ENCODE measurements around the gene BHLHA9.

BHLHA9 gene

DNA sequence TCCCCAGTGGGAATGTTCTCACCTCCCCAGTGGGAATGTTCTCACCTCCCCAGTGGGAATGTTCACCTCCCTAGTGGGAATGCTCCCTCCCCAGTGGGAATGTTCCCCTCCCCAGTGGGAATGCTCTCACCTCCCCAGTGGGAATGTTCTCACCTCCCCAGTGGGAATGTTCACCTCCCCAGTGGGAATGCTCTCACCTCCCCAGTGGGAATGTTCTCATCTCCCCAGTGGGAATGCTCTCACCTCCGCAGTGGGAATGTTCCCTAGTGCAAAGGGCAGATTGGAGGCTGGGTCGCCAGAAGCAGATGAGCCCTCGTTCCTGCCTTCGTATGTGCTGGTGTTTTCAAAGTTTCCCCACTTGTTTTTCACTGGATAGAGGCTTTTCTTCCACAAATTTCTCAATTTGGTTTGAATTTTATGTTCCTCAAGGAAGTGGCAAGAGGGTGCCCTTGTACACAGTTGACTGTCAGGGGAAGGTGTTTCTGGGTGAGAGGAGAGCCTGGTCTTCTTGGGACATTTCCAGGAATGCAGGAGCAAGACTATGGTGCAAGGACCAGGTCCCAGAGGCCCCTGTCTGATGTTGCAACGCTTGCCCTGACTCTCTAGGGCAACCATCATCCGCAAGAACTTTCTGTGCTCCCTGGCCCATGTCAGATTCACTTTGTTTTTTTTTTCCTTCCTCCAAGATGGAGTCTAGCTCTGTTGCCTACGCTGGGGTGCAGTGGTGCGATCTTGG lies 43.2 kb downstream of the BHLHA9 start:
- Histone ChIP-seq H3K27me3 (ENCODE audit: control insufficient read depth in 2 of 2, insufficient read depth in 2 of 2, low read length in 2 of 2) (no peaks in the 10 kb centered on the region), H3K27ac (ENCODE audit: low read depth in 2 of 2, low read length in 2 of 2) (no peak overlapping the region)

DNA sequence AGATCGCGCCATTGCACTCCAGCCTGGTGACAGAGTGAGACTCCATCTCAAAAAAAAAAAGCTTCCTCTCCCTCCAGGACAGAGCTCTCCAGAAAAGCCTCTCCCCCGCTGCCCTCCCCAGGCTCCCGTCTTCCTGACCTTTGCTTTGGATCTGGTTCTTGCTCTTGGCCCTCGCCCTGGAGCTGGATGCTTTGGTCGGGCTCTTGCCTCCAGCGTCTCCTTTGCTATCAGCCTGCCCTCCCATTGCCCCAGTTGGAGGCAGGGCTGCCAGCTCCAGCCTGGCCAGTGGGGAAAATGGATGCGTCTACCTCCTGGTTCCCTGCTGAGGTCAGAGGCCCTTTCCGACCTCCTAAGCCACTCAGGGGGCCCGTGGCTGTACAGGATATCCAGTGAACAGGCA lies 45.2 kb downstream of the BHLHA9 start:
- Histone ChIP-seq H3K4me1 (ENCODE audit: control insufficient read depth in 2 of 2, insufficient read depth in 2 of 2, low read length in 2 of 2) (no peaks in the 10 kb centered on the region), H3K9me3 (ENCODE audit: control insufficient read depth in 2 of 2, low read length in 2 of 2) (no peaks in the 10 kb centered on the region), H3K27me3 (ENCODE audit: control insufficient read depth in 2 of 2, insufficient read depth in 2 of 2, low read length in 2 of 2) (no peaks in the 10 kb centered on the region), H3K4me3 (ENCODE audit: low read length in 2 of 2) (no peak overlapping the region), H3K9ac (ENCODE audit: low read depth in 1 of 2, low read length in 2 of 2) (no peak overlapping the region), H3K27ac (ENCODE audit: low read depth in 2 of 2, low read length in 2 of 2) (no peak overlapping the region), H3K36me3 (ENCODE audit: control insufficient read depth in 2 of 2, insufficient read depth in 2 of 2, low read length in 2 of 2) (no peaks in the 10 kb centered on the region)

More for the DNA sequence above, 43.2 kb downstream of the BHLHA9 start:
- H3K9ac ChIP-seq (ENCODE audit: low read depth in 1 of 2, low read length in 2 of 2), result no peak overlapping the region
- no peaks in the 10 kb centered on the region for H3K4me1 ChIP-seq (ENCODE audit: control insufficient read depth in 2 of 2, insufficient read depth in 2 of 2, low read length in 2 of 2)
- no peaks in the 10 kb centered on the region for H3K9me3 ChIP-seq (ENCODE audit: control insufficient read depth in 2 of 2, low read length in 2 of 2)
- no peak overlapping the region for H3K4me3 ChIP-seq (ENCODE audit: low read length in 2 of 2)
- no peaks in the 10 kb centered on the region for H3K36me3 ChIP-seq (ENCODE audit: control insufficient read depth in 2 of 2, insufficient read depth in 2 of 2, low read length in 2 of 2)

DNA sequence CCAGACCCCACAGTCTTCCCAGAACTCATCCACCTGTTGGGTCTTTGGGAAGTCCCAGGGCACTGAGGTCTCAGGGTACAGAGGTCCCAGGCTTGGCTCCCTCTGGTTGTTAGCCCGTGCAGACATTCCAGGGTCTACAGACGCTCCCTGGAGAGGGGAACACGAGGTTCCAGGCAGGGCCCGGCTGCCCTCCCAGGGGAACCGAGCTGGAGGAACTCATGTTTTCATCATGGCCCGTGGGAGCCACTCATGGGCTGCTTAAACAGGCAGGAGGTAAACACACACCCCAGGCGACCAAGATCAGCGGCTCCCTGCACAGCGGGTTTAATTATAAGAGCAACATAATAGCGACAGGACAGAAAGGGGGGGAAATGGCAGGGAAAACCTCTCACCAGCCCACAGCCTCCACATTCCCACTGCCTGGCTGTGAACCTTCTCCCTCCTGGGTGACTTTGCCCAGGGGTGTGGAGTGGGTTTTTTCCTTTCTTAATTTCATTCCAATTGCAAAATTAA lies 45.7 kb downstream of the BHLHA9 start:
- H3K9ac ChIP-seq (ENCODE audit: low read depth in 1 of 2, low read length in 2 of 2), result no peak overlapping the region
- H3K4me3 ChIP-seq (ENCODE audit: low read length in 2 of 2), result no peak overlapping the region
- H3K9me3 ChIP-seq (ENCODE audit: control insufficient read depth in 2 of 2, low read length in 2 of 2), result no peaks in the 10 kb centered on the region
- no peaks in the 10 kb centered on the region for H3K4me1 ChIP-seq (ENCODE audit: control insufficient read depth in 2 of 2, insufficient read depth in 2 of 2, low read length in 2 of 2)
- no peak overlapping the region for H3K27ac ChIP-seq (ENCODE audit: low read depth in 2 of 2, low read length in 2 of 2)
- no peaks in the 10 kb centered on the region for H3K36me3 ChIP-seq (ENCODE audit: control insufficient read depth in 2 of 2, insufficient read depth in 2 of 2, low read length in 2 of 2)
- H3K27me3 ChIP-seq (ENCODE audit: control insufficient read depth in 2 of 2, insufficient read depth in 2 of 2, low read length in 2 of 2), result no peaks in the 10 kb centered on the region
